IMR-90 (cell line): ENCODE measurements around the gene CLMP. TPM values are rescaled to one million over a fixed set of nuclear protein-coding genes. Genes with fewer than 3 reads are reported as not detected.

Source experiments
- ATAC-seq: fragments of 200-7000 bp; cut with Tn5 transposase; 2 replicates; pipeline ENCODE4 v1.9.1; 2020; ENCODE audit warnings: low read depth, mild to moderate bottlenecking, moderate library complexity
- BruUV-seq: library from RNA; stranded (reverse); fragments of 400-500 nt; replicated peaks from 2 replicates; lab custom pipeline; 2021; lab: Mats Ljungman, UMichigan
- CTCF ChIA-PET: fragments of 300-600 bp; formaldehyde crosslinking; extraction: SDS; loops from one replicate; lab custom pipeline; 2021; ENCODE audit warnings: antibody characterized with exemption; lab: Yijun Ruan, JAX
- POLR2A ChIA-PET: fragments of 300-600 bp; sonication (Branson Sonifier 250); formaldehyde crosslinking; loops from one replicate; lab custom pipeline; 2022; ENCODE audit warnings: antibody characterized with exemption; ENCODE audit not compliant: unreplicated experiment; lab: Charles Lee
- DNase-seq: peaks from one replicate; pipeline ENCODE4 v3.0.0; 2013
- H2AFZ ChIP-seq: replicated peaks from 2 replicates; pipeline ENCODE3; 2013; ENCODE audit warnings: low read length, mild to moderate bottlenecking; ENCODE audit not compliant: poor library complexity
- H2AK5ac ChIP-seq: 2 replicates; pipeline ENCODE4 v1.6.1; 2013; ENCODE audit warnings: low read depth, low read length, inconsistent platforms
- H2AK9ac ChIP-seq: replicated peaks from 2 replicates; pipeline ENCODE3; 2013; ENCODE audit warnings: mild to moderate bottlenecking, low read depth, low read length, moderate library complexity; ENCODE audit not compliant: poor library complexity
- H2BK120ac ChIP-seq: 2 replicates; pipeline ENCODE4 v1.6.1; 2013; ENCODE audit warnings: low read depth, low read length, inconsistent platforms
- H2BK15ac ChIP-seq: 3 replicates; pipeline ENCODE4 v1.6.1; 2013; ENCODE audit warnings: low read depth, low read length, inconsistent platforms
- H2BK20ac ChIP-seq: 2 replicates; pipeline ENCODE4 v1.6.1; 2013; ENCODE audit warnings: low read depth, mild to moderate bottlenecking, inconsistent platforms, low read length, moderate library complexity
- H2BK5ac ChIP-seq: 2 replicates; pipeline ENCODE4 v1.6.1; 2013; ENCODE audit warnings: mild to moderate bottlenecking, low read depth, low read length, inconsistent platforms; ENCODE audit not compliant: poor library complexity, severe bottlenecking
- H3K14ac ChIP-seq: replicated peaks from 2 replicates; pipeline ENCODE4 v1.6.1; 2013; ENCODE audit warnings: low read depth, low read length, inconsistent platforms
- H3K18ac ChIP-seq: 2 replicates; pipeline ENCODE4 v1.6.1; 2013; ENCODE audit warnings: low read depth, low read length, control low read depth
- H3K23ac ChIP-seq: 2 replicates; pipeline ENCODE4 v1.6.1; 2013; ENCODE audit warnings: low read depth, low read length, inconsistent platforms
- H3K27ac ChIP-seq: 2 replicates; pipeline ENCODE4 v1.5.1; 2013; ENCODE audit warnings: mild to moderate bottlenecking, control low read depth, low read length; ENCODE audit not compliant: insufficient read depth
- H3K27me3 ChIP-seq: 2 replicates; pipeline ENCODE4 v1.6.1; 2013; ENCODE audit warnings: low read length; ENCODE audit not compliant: control insufficient read depth, insufficient read depth
- H3K36me3 ChIP-seq: 2 replicates; pipeline ENCODE4 v1.6.1; 2013; ENCODE audit warnings: low read length, mixed read lengths; ENCODE audit not compliant: control insufficient read depth, insufficient read depth
- H3K4ac ChIP-seq: 2 replicates; pipeline ENCODE4 v1.6.1; 2013; ENCODE audit warnings: low read depth, low read length, inconsistent platforms
- H3K4me1 ChIP-seq: 2 replicates; pipeline ENCODE4 v1.6.1; 2013; ENCODE audit warnings: low read length, mixed read lengths; ENCODE audit not compliant: control insufficient read depth, insufficient read depth
- H3K4me2 ChIP-seq: 2 replicates; pipeline ENCODE4 v1.6.1; 2013; ENCODE audit warnings: low read depth, mild to moderate bottlenecking, control low read depth, low read length, moderate library complexity
- H3K4me3 ChIP-seq: 2 replicates; pipeline ENCODE4 v1.5.1; 2013; ENCODE audit warnings: low read depth, mild to moderate bottlenecking, control low read depth, low read length, moderate library complexity; ENCODE audit not compliant: insufficient read depth
- H3K56ac ChIP-seq: 2 replicates; pipeline ENCODE4 v1.6.1; 2013; ENCODE audit warnings: low read length, inconsistent platforms; ENCODE audit not compliant: insufficient read depth; ENCODE audit errors: extremely low read depth
- H3K79me1 ChIP-seq, 2 experiments: 2 replicates each; pipeline ENCODE4 v1.6.1; 2013; ENCODE audit warnings: low read length in 2 of 2, inconsistent platforms in 1 of 2, low read depth in 1 of 2
- H3K9ac ChIP-seq: 2 replicates; pipeline ENCODE4 v1.6.1; 2013; ENCODE audit warnings: low read depth, low read length, control low read depth
- H3K9me1 ChIP-seq: 2 replicates; pipeline ENCODE4 v1.6.1; 2013; ENCODE audit warnings: low read length, inconsistent platforms; ENCODE audit not compliant: insufficient read depth
- H3K9me3 ChIP-seq: 2 replicates; pipeline ENCODE4 v1.6.1; 2013; ENCODE audit warnings: low read length; ENCODE audit not compliant: control insufficient read depth, insufficient read depth
- H4K20me1 ChIP-seq: 2 replicates; pipeline ENCODE4 v1.6.1; 2013; ENCODE audit warnings: low read length, inconsistent platforms; ENCODE audit not compliant: insufficient read depth
- H4K5ac ChIP-seq: 2 replicates; pipeline ENCODE4 v1.6.1; 2013; ENCODE audit warnings: mild to moderate bottlenecking, low read depth, low read length, control low read depth
- H4K8ac ChIP-seq, 2 experiments: 2 replicates each; pipeline ENCODE4 v1.6.1; 2013; ENCODE audit warnings: low read depth in 2 of 2, low read length in 2 of 2, control low read depth in 1 of 2, inconsistent platforms in 1 of 2
- H4K91ac ChIP-seq: 2 replicates; pipeline ENCODE4 v1.6.1; 2013; ENCODE audit warnings: low read depth, low read length, inconsistent platforms; ENCODE audit not compliant: insufficient read depth
- CEBPB ChIP-seq: IDR thresholded peaks from 2 replicates; pipeline ENCODE4 v1.6.1; 2012; ENCODE audit warnings: low read depth, low read length, improper control_type of control experiment
- CHD1 ChIP-seq: IDR thresholded peaks from 2 replicates; pipeline ENCODE4 v1.6.1; 2012; ENCODE audit warnings: low read depth, low read length, improper control_type of control experiment
- MAFK ChIP-seq: IDR thresholded peaks from 2 replicates; pipeline ENCODE4 v1.6.1; 2012; ENCODE audit warnings: low read depth, low read length, improper control_type of control experiment
- MXI1 ChIP-seq: IDR thresholded peaks from 2 replicates; pipeline ENCODE4 v1.6.1; 2012; ENCODE audit warnings: low read depth, mild to moderate bottlenecking, low read length, moderate library complexity, borderline replicate concordance
- NFE2L2 ChIP-seq: fragments of 150-350 bp; IDR thresholded peaks from 2 replicates; pipeline ENCODE4 v1.6.1; 2016; ENCODE audit warnings: low read depth, mild to moderate bottlenecking, low read length
- POLR2A ChIP-seq: IDR thresholded peaks from 2 replicates; pipeline ENCODE4 v1.6.1; 2012; ENCODE audit warnings: mild to moderate bottlenecking, low read depth, low read length
- RAD21 ChIP-seq: IDR thresholded peaks from 2 replicates; pipeline ENCODE4 v1.6.1; 2012; ENCODE audit warnings: low read length, improper control_type of control experiment
- SMC3 ChIP-seq: fragments of 150-350 bp; IDR thresholded peaks from 2 replicates; pipeline ENCODE4 v1.6.1; 2016; ENCODE audit warnings: low read depth, mild to moderate bottlenecking, antibody characterized with exemption, low read length, moderate library complexity
- USF2 ChIP-seq: fragments of 150-350 bp; IDR thresholded peaks from 2 replicates; pipeline ENCODE4 v1.6.1; 2017; ENCODE audit warnings: mild to moderate bottlenecking, antibody characterized with exemption, low read length, low read depth
- WGBS, 2 experiments: methylation state at CpG; one replicate each; pipeline versions ENCODE4 v1.1.5 to v1.1.7; 2013; ENCODE audit warnings: missing lambda C conversion rate in 2 of 2; ENCODE audit not compliant: insufficient read length in 1 of 2; ENCODE audit errors: extremely low coverage in 2 of 2; 5-methylcytosine and 5-hydroxymethylcytosine counted together
- dilution Hi-C: fragments of 300-500 bp; cut with HindIII; formaldehyde crosslinking; loops from one replicate; pipeline ENCODE4 v1.14.3; 2018; ENCODE audit warnings: low sequenced_read_pairs; ENCODE audit not compliant: unreplicated experiment
- in situ Hi-C: fragments of 300-500 bp; cut with MboI; formaldehyde crosslinking; loops from 3 replicates; pipeline ENCODE4 v1.14.3; 2019; ENCODE audit warnings: low sequenced_read_pairs, inconsistent platforms, mixed read lengths
- intact Hi-C: fragments of 100-400 bp; cut with micrococcal nuclease; formaldehyde crosslinking; loops from 2 replicates; pipeline ENCODE4 v1.10.0; 2022
- polyA plus RNA-seq, 3 experiments: library from polyadenylated mRNA; depleted of rRNA; stranded (reverse); fragments of >200 nt; gene quantifications; 2 replicates each; pipeline ENCODE4 v1.2.3, GENCODE V29; 2012; ENCODE audit warnings: low replicate concordance in 1 of 3
- total RNA-seq: library from RNA; depleted of rRNA; stranded (reverse); fragments of >200 nt; gene quantifications from 2 replicates; pipeline ENCODE4 v1.2.3, GENCODE V29; 2012

CLMP gene
- total and polyA plus RNA-seq, 2 of the 4 experiments (the other 2 are of a cell fraction) = 54.7 to 95.7 TPM

- Histone ChIP-seq H3K14ac (peak overlapping the region; percentile 93), H3K56ac (peak overlapping the region; percentile 80), H4K8ac (peak overlapping the region; percentile 44 to 93; a peak in 3 of 4 replicates), H2BK120ac (peak overlapping the region; percentile 95), H3K18ac (peak overlapping the region; percentile 90), H3K27ac (peak overlapping the region; percentile 96; the same call in 1 of the 2 replicates), H4K5ac (peak overlapping the region; percentile 57), H3K4ac (peak overlapping the region; percentile 96), H3K4me3 (no peak overlapping the region), H4K20me1 (peaks cover 19% of the 10 kb centered on the region), H3K23ac (peak overlapping the region; percentile 76), H3K9me1 (peaks cover 46% of the 10 kb centered on the region), H4K91ac (peak overlapping the region; percentile 95), H2BK20ac (peak overlapping the region; percentile 95), H3K9me3 (no peaks in the 10 kb centered on the region), H3K4me1 (peaks cover 39% of the 10 kb centered on the region), H3K4me2 (peak overlapping the region; percentile 60), H2AFZ (no peak overlapping the region), H3K27me3 (no peaks in the 10 kb centered on the region), H3K79me1 (peaks cover 40 to 83% of the 10 kb centered on the region in 2 experiments), H2AK9ac (no peak overlapping the region), H3K9ac (peak overlapping the region; percentile 34; the same call in 1 of the 2 replicates), H2BK15ac (peak overlapping the region; percentile 92; the same call in 2 of the 3 replicates), H2AK5ac (peak overlapping the region; percentile 61), H2BK5ac (peak overlapping the region; percentile 93), H3K36me3 (peaks cover 32% of the 10 kb centered on the region)
- TF ChIP-seq MAFK (no peak), SMC3 (no peak), NFE2L2 (no peak), POLR2A (no peak), CHD1 (no peak), USF2 (no peak), MXI1 (no peak), RAD21 (no peak), CEBPB (peak; percentile 51; the same call in 1 of the 2 replicates)
- POLR2A ChIA-PET = interaction anchor here (0.6 kb wide), 1 partner anchor 42 kb away, joined by 3 read pairs; no protein-coding TSS in a partner anchor
- WGBS, 2 experiments = 90% methylated on average over 2 of the region's 7 CpGs; no CpG with 5 or more reads in 1 of the 2 experiments
- peak; percentile 44 for DNase-seq
- BruUV-seq = no TSS peak
- in situ Hi-C loops = no loop called here
- ATAC-seq = peak; percentile 4; the same call in 1 of the 2 replicates
- dilution Hi-C loops = no loop called here
- CTCF ChIA-PET = interaction anchor here (0.6 to 3.5 kb wide), 7 partner anchors 12 to 350 kb away, joined by 3 to 17 read pairs (median 3); no protein-coding TSS in a partner anchor
- intact Hi-C loops = no loop called here
Measured at GRCh38 chr11:123164732-123165450, 30.2 kb downstream of the CLMP start.
